ENCODE results near the gene TBC1D4. TPM values are rescaled to one million over a fixed set of nuclear protein-coding genes. Genes with fewer than 3 reads are reported as not detected.
"Not testable (repeated sequence)": the region's sequence is repeated elsewhere in the genome, so short reads cannot be mapped to it uniquely, and the experiment has no call there.

TBC1D4 gene
- polyA plus RNA-seq, 4 donors: 16.2 to 62.7 (median 56.0) TPM

DNA sequence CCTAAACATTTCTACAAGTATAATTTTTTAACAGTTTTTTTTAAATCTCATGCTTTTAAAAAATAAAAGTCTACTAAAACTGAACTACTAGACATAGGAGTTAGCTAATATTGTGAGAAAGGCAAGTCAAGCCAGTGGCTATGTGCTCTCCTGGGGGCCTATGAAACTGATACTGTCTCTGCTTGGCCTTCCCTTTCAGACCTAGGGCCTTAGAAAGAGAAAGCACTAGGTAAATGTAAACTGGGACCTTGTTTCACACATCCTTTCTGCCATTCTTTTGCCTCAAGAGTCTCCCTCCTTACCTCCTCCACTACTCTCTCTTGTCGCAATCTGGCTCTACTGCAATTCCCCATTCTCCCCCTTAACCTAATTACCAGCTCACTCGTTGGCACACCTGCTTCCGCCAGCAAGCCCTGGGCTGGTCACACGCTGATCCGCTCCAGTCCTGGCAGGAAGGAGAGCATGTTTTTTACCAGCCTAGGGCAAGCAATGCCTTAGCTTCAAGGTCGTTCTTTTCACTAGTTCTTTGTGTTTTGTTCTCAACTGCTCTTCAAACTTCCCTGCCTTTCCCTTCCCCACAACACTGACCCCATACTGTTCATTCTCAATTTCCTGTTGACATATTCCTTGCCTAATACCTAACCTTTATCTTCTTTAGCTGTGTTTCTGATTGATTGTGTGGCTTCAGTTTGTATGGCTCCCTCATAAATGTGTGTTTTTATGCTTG, 23.1 kb downstream of the TBC1D4 start:
- DNase-seq (ENCODE audit: low read depth in 4 of 4, low spot score in 3 of 4): no peak

DNA sequence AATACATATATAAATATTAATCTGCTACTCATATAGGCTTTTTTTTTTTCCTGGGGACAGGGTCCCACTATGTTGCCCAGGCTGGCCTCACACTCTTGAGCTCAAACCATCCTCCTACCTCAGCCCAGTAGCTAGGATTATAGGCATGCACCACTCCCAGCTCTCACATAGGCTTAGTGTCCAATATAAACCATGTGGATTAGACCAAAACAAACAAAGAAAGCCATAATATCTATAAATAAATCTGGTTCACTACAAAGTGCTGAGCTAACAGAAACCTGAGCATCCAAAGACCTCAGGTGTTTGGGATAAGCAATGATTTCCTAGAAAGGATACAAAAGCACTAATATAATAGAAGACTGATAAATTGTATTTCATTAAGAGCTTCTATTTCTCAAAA, 26.0 kb downstream of the TBC1D4 start:
- no peak for DNase-seq (ENCODE audit: low read depth in 4 of 4, low spot score in 3 of 4)

GRCh38 chr13:75454497-75454896, 27.5 kb downstream of the TBC1D4 start:
- DNase-seq (ENCODE audit: low read depth in 4 of 4, low spot score in 3 of 4): no peak

DNA sequence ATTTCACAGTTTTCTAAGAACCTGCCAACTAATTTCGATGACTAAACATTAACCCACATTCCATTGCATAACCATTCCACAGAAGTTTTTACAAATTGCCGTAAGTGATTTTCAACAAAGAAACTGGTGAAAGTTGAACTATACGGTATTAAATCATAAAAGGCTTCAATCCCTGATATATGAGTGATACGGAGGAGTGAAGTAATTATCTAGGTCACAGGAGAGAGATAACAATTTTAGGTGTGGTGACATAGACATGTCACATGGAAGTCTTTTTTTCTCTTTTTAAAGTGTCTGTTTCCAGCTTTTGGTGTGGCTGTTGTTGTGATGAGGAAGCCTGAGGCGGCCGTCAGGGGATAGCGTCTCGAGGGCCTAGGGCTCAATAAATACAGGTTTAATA, 29.4 kb downstream of the TBC1D4 start:
- no peak for DNase-seq (ENCODE audit: low read depth in 4 of 4, low spot score in 3 of 4)

DNA sequence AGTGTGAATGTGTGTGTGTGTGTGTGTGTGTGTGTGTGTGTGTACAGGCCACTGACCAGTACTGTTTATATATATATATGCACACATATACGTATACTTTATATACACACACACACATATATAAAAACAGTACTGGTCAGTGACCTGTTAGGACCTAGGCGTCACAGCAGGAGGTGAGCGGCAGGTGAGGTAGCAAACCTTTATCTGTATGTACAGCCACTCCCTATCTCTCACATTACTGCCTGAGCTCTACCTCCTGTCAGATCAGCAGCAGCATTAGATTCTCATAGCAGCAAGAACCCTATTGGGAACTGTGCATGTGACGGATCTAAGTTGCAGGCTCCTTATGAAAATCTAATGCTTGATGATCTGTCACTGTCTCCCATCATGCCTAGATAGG, 34.5 kb downstream of the TBC1D4 start:
- no peak for DNase-seq (ENCODE audit: low read depth in 4 of 4, low spot score in 3 of 4)

- no peak for DNase-seq (ENCODE audit: low read depth in 4 of 4, low spot score in 3 of 4)
Observed at GRCh38 chr13:75446874-75447273, 35.1 kb downstream of the TBC1D4 start.

- no peak for DNase-seq (ENCODE audit: low read depth in 4 of 4, low spot score in 3 of 4)
Observed at GRCh38 chr13:75445717-75446499, 36.1 kb downstream of the TBC1D4 start.

DNA sequence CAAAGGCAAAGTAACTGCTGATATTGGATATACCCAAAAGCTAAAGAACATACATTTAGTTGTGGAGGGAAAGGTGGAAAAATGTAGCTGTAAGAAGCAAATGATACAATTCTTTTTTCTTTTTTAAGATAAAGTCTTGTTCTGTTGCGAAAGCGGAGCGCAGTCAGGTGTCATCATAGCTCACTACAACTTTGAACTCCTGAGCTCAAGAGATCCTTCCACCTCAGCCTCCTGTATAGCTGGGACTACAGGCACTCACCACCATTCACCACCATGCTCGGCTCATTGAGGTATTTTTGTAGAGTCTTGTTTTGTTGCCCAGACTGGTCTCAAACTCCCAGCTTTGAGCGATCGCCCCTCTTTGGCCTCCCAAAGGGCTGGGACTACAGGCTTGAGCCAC, 38.0 kb downstream of the TBC1D4 start:
- no peak for DNase-seq (ENCODE audit: low read depth in 4 of 4, low spot score in 3 of 4)

DNA sequence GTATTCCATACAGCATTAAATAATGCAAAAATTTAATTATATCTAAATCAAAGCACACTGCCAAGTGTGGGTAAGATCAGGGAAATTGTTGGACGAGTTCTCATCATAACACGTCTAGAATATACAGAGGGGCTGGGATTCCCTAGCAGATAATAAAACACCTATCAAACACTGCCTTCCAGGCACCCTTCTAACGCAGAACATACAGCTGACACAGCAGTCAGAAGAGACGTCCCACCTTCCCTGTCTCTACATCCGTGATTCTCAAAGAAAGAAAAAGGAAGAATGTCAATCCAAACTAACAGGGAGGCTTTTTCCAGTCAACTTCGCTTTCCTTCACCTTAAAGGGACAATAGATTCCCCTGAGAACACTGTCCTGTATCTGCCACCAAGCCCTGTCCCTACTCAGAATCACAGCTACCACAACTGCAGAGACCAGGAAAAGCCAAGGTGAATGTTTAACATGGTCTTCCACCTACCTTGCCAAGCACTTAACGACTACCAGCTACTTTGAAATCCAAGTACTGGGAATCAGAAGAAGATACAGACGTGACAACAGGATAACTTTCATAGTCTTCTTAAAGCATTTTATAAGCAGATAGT, 38.5 kb downstream of the TBC1D4 start:
- no peak for DNase-seq (ENCODE audit: low read depth in 4 of 4, low spot score in 3 of 4)

- no peak for DNase-seq (ENCODE audit: low read depth in 4 of 4, low spot score in 3 of 4)
Observed at GRCh38 chr13:75442736-75443234, 39.2 kb downstream of the TBC1D4 start.

DNA sequence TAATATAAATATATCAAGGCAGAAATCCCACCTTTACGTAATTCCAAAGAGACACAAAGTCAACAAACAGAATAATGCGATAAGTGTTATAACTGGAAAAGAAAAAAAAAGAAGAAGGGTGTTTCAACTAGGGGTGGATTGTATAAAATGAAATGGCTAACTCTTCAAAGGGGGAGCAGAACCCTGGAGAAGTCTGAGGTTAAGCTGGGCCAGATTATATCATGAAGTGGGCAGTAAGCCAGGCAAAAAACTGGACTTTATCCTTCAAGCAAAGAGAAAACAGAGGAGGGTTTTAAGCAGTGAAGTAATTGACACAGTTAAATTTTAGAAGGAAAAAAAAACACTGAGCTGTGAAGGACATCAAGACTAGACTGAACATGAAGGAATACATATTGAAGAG, 41.9 kb downstream of the TBC1D4 start:
- no peak for DNase-seq (ENCODE audit: low read depth in 4 of 4, low spot score in 3 of 4)

DNA sequence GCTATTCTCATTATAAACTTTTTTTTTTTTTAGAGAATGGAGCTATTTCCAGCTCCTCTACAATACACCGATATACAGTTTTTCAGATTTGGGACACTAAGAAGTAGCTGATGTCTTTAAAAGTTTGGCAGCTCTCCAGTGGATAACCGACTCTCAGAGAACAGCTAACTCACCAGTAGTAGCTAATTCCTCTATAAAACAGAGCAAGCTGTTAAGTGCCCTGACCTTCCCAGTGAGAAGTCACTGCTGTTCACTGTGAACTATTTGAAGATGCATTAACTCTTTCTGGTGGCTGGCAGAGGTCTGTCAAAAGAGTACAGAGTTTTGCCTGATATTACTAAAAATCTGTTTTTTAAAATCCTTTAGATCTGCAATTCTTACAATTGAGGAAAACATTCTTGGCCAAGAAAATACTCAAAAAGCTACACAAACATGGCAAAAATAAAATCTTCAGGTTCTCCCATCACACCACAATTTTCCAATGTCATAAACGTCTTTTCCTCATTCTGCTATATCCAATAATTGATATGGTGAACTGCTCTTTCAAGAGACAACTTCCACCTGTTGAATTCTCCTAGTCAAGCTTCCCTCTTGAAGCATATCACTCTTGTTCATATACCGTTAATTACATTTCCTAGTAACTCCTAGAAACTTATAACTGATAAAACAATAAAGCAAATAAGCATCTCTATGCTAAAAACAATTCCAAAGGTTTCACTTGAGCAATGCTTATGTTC, 44.2 kb downstream of the TBC1D4 start:
- peak in 1 of 4 donors; percentile 45 for DNase-seq (ENCODE audit: low read depth in 4 of 4, low spot score in 3 of 4)

DNA sequence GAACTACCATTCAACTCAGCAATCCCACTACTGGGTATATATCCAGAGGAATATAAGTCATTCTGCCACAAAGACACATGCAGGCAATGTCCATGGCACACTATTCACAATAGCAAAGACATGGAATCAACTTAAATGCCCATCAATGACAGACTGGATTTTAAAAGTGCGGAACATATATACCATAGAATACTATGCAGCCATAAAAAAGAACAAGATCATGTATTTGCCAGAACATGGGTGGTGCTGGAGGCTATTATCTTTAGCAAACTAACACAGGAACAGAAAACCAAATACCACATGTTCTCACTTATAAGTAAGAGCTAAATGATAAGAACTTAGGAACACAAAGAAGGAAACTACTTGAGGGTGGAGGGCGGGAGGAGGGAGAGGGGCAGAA, 47.8 kb downstream of the TBC1D4 start:
- not testable (repeated sequence) for DNase-seq (ENCODE audit: low read depth in 4 of 4, low spot score in 3 of 4)

DNA sequence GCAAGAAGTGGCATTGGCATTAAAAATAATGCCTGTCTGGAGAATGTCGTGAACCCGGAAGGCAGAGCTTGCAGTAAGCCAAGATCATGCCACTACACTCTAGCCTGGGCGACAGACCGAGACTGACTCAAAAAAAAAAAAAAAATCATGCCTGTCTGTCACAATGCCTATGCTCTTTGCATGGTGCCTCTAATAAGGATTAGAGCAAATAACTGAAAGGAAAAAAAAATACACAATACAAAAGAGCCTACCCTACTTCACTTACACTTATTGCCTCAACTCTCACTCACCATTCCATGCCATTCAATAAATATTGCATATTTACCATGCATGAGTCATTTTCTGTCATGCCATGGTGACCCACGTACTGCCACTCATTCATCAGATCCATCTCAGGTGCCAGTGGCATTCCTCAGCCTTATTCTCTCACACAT, 49.1 kb downstream of the TBC1D4 start:
- DNase-seq (ENCODE audit: low read depth in 4 of 4, low spot score in 3 of 4): no peak

- DNase-seq (ENCODE audit: low read depth in 4 of 4, low spot score in 3 of 4): no peak
Observed at GRCh38 chr13:75432045-75432444, 49.9 kb downstream of the TBC1D4 start.

DNA sequence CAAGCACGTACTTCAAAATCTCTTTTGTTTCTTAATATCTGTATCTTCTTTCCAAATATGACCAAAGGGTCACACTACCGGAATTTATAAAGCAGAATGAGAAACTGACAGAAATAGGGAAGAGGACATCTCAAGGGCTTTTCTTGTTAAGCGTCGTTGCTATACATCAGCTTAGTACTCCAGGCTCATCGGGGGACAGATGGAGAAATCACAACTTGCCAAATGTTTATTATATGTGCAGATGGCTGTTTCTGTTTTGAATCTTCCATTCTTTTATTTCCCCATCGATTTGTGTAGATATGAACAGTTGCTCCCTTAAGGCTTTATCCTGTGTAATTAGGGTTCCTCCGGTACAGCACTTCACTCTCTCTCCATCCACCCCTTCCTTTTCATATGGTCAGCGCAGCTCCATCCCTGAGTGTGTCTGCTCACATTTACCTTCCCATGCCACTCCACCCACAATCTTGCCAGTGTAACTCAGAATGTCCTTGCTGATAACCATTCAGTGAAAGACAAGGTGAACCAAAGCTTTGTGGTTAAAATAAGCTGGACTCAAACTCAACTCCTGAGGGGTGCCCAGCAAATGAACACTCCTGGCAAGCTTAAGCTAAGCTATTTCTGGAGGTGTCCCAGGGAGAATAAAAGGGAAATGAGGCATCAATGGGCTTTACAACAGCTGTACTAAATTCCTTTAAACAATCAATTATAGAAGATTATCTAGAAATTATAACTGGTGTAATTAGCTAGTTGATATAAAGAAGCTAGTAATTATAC, 51.3 kb downstream of the TBC1D4 start:
- no peak for DNase-seq (ENCODE audit: low read depth in 4 of 4, low spot score in 3 of 4)

DNA sequence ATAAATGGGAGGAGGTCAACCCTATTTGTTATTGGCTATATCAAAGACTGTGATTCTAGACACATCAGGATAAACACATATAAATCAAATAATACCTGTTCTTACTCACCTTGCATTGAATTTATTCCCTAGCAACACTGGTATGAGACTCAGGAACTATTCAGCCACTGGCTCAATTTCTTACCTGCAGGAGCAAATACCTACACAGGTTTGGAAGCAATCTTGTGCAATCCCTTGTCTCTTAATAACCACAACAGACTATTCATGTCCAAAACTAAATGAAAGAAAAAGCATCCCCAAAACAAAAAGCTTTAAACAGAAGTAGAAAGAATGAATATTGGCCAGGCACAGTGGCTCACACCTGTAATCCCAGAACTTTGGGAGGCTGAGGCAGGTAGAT, 55.5 kb downstream of the TBC1D4 start:
- no peak for DNase-seq (ENCODE audit: low read depth in 4 of 4, low spot score in 3 of 4)

DNA sequence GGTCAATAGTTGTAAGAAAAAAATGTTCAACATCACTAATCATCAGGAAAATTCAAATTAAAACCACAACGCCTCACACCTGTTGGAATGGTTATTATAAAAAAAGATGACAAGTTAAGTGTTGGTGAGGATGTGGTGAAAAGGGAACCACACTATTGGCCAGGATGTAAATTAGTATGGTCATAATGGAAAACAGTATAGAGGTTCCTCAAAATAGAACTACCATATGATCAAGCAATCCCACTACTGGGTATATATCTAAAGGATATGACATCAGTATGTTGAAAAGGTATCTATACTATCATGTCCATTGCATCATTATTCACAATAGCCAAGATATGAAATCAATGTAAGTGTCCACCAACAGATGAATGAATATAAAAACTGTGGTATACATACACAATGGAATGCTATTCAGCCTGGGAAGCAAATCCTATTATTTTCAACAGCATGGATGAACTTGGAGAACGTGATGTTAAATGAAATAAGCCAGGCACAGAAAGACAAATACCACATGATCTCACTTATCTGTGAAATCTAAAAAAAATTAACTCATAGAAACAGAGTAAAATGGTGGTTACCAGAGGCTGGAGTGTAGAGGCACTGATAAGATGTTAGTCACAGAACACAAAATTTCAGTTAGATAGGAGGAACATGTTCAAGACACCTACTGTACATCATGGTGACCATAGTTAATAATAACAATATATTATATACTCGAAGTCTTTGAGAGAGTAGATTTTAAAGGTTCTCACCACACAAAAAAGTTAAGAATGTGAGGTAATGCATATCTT, 56.6 kb downstream of the TBC1D4 start:
- DNase-seq (ENCODE audit: low read depth in 4 of 4, low spot score in 3 of 4): no peak

- DNase-seq (ENCODE audit: low read depth in 4 of 4, low spot score in 3 of 4): no peak
Observed at GRCh38 chr13:75423946-75424345, 58.0 kb downstream of the TBC1D4 start.

All from left renal pelvis (tissue), 4 donors.